Endothelial cell of umbilical vein (primary cell): ENCODE data around the gene MELTF. TPM values are rescaled to one million over a fixed set of nuclear protein-coding genes. Genes with fewer than 3 reads are reported as not detected.

Experiments used
- BruUV-seq: library from RNA; stranded (reverse); fragments of 400-500 nt; replicated peaks from 2 replicates; lab custom pipeline; 2021; lab: Mats Ljungman, UMichigan
- CTCF ChIA-PET: fragments of 300-600, 350-600 bp; sonication (Branson Sonifier 250); formaldehyde crosslinking; loops from one replicate; lab custom pipeline; 2021; ENCODE audit warnings: antibody characterized with exemption, inconsistent platforms; lab: Charles Lee
- POLR2A ChIA-PET: fragments of 300-600, 350-600 bp; sonication (Branson Sonifier 250); formaldehyde crosslinking; loops from one replicate; lab custom pipeline; 2021; ENCODE audit warnings: antibody characterized with exemption, inconsistent platforms; lab: Charles Lee
- DNase-seq: peaks from one replicate; pipeline ENCODE4 v3.0.0-alpha.2; 2011; ENCODE audit warnings: low read depth, low spot score
- FAIRE-seq: peaks from 2 replicates; lab custom pipeline; 2011; peaks lifted over from hg19 to GRCh38; lab: Jason Lieb, UNC
- H2AFZ ChIP-seq: 2 replicates; pipeline ENCODE4 v1.6.0; 2012; ENCODE audit warnings: low read depth, low read length, control low read depth, inconsistent platforms
- H3K27ac ChIP-seq: 2 replicates; pipeline ENCODE4 v1.5.1; 2011; ENCODE audit warnings: low read depth, mild to moderate bottlenecking, control low read depth, low read length, moderate library complexity; ENCODE audit not compliant: insufficient read depth
- H3K27me3 ChIP-seq, 2 experiments: 2 replicates each; pipeline versions ENCODE4 v1.6.0 to v1.6.1; 2011; ENCODE audit warnings: low read length in 2 of 2, mixed read lengths in 1 of 2; ENCODE audit not compliant: control insufficient read depth in 2 of 2, insufficient read depth in 2 of 2
- H3K36me3 ChIP-seq, 2 experiments: 2 replicates in 1 of 2; 3 replicates in 1 of 2; pipeline ENCODE4 v1.5.1; 2011; ENCODE audit warnings: low read length in 2 of 2, mild to moderate bottlenecking in 1 of 2, moderate library complexity in 1 of 2; ENCODE audit not compliant: control insufficient read depth in 2 of 2, insufficient read depth in 2 of 2; ENCODE audit errors: extremely low read depth in 1 of 2
- H3K4me1 ChIP-seq: 3 replicates; pipeline ENCODE4 v1.5.1; 2011; ENCODE audit warnings: mild to moderate bottlenecking, low read length; ENCODE audit not compliant: control insufficient read depth, insufficient read depth; ENCODE audit errors: extremely low read depth
- H3K4me2 ChIP-seq: 2 replicates; pipeline ENCODE4 v1.6.1; 2011; ENCODE audit warnings: low read length, control low read depth, mixed read lengths; ENCODE audit not compliant: insufficient read depth
- H3K4me3 ChIP-seq, 3 experiments: fragments of 200-600 bp in 1 of 3; sonication (generic), shearing (Covaris generic) in 1 of 3; replicated peaks in 1 of 3; 2 replicates each; pipeline ENCODE4 v1.5.1; 2011 to 2016; ENCODE audit warnings: control low read depth in 3 of 3, low read length in 3 of 3, mild to moderate bottlenecking in 2 of 3, inconsistent platforms in 1 of 3, low read depth in 1 of 3, moderate library complexity in 1 of 3; ENCODE audit not compliant: insufficient read depth in 1 of 3
- H3K79me2 ChIP-seq: 2 replicates; pipeline ENCODE4 v1.6.0; 2012; ENCODE audit warnings: low read length, inconsistent platforms; ENCODE audit not compliant: control insufficient read depth, insufficient read depth
- H3K9ac ChIP-seq: replicated peaks from 2 replicates; pipeline ENCODE3; 2011; ENCODE audit warnings: low read length, control low read depth; ENCODE audit not compliant: insufficient read depth; ENCODE audit errors: extremely low read depth
- H3K9me1 ChIP-seq: replicated peaks from 3 replicates; pipeline ENCODE4 v1.6.0; 2011; ENCODE audit warnings: mild to moderate bottlenecking, low read length; ENCODE audit not compliant: control insufficient read depth, insufficient read depth; ENCODE audit errors: extremely low read depth
- H3K9me3 ChIP-seq: replicated peaks from 2 replicates; pipeline ENCODE4 v1.5.1; 2012; ENCODE audit warnings: low read length, inconsistent platforms; ENCODE audit not compliant: control insufficient read depth, insufficient read depth
- H4K20me1 ChIP-seq: replicated peaks from 2 replicates; pipeline ENCODE3; 2011; ENCODE audit warnings: mild to moderate bottlenecking, low read length; ENCODE audit not compliant: control insufficient read depth, insufficient read depth; ENCODE audit errors: extremely low read depth
- CTCF ChIP-seq, 2 donors: IDR thresholded peaks; 1 replicate in 1 of 2; 2 replicates in 1 of 2; pipeline ENCODE4 v1.5.1; 2011; ENCODE audit warnings: low read length in 2 of 2, mild to moderate bottlenecking in 2 of 2, moderate library complexity in 2 of 2, control low read depth in 1 of 2, inconsistent platforms in 1 of 2, low read depth in 1 of 2; ENCODE audit not compliant: insufficient read depth in 1 of 2; ENCODE audit errors: extremely low read depth in 1 of 2
- GATA2 ChIP-seq: IDR thresholded peaks from 2 replicates; pipeline ENCODE4 v1.7.0; 2011; ENCODE audit warnings: low read depth, mild to moderate bottlenecking, moderate library complexity, mixed read lengths, low read length; ENCODE audit not compliant: insufficient read length, insufficient read depth
- MYC ChIP-seq: IDR thresholded peaks from one replicate; pipeline ENCODE4 v1.6.1; 2011; ENCODE audit warnings: mild to moderate bottlenecking, low read depth, low read length
- POLR2A ChIP-seq: IDR thresholded peaks from 2 replicates; pipeline ENCODE4 v1.6.1; 2012; ENCODE audit warnings: low read depth, mild to moderate bottlenecking, control low read depth, low read length
- POLR2AphosphoS5 ChIP-seq: IDR thresholded peaks from 2 replicates; pipeline ENCODE4 v1.6.1; 2012; ENCODE audit warnings: low read depth, mild to moderate bottlenecking, control low read depth, low read length, moderate library complexity; ENCODE audit not compliant: insufficient read depth
- dilution Hi-C: fragments of 300-500 bp; cut with MboI; formaldehyde crosslinking; loops from one replicate; pipeline ENCODE4 v1.15.0; 2019; ENCODE audit warnings: low sequenced_read_pairs; ENCODE audit not compliant: extremely low pct_ligation_motif_present
- intact Hi-C: fragments of 100-400 bp; cut with micrococcal nuclease; formaldehyde crosslinking; loops from one replicate; pipeline ENCODE4 v1.10.0; 2022
- polyA plus RNA-seq, 4 experiments: library from polyadenylated mRNA; depleted of rRNA in 3 of 4; stranded (reverse) in 3 of 4; unstranded in 1 of 4; fragments of >200 nt; gene quantifications; 2 replicates each; pipeline versions ENCODE4 v1.2.1 to v1.2.3, GENCODE V29; 2011 to 2012; ENCODE audit warnings: missing spikeins in 1 of 4
- total RNA-seq: library from RNA; stranded (reverse); gene quantifications from 2 replicates; pipeline ENCODE4 v1.2.3, GENCODE V29; 2021

MELTF gene
- total and polyA plus RNA-seq, 2 donors (not counting 3 experiments of a cell fraction or from before 2014, with no cell fraction given), result 0.59 to 2.3 TPM

GRCh38 chr3:196970547-196971093 is 59.0 kb downstream of the MELTF start:
- Histone ChIP-seq H3K4me2 (no peak overlapping the region), H3K79me2 (no peaks in the 10 kb centered on the region), H3K9ac (no peak overlapping the region), H3K9me1 (no peaks in the 10 kb centered on the region), H2AFZ (no peak overlapping the region), H3K27ac (no peak overlapping the region), H3K4me1 (peaks cover 3% of the 10 kb centered on the region), H4K20me1 (no peaks in the 10 kb centered on the region), H3K4me3 (no peak overlapping the region), H3K9me3 (no peaks in the 10 kb centered on the region), H3K36me3 (no peaks in the 10 kb centered on the region), H3K27me3 (peaks cover 0 to 2% of the 10 kb centered on the region in 2 experiments)
- FAIRE-seq (no peak), DNase-seq (no peak)
- intact Hi-C loops, result loop anchor here (1.0 kb wide), 1 partner anchor 361 kb away; no protein-coding TSS in a partner anchor
- POLR2A ChIA-PET, result no interaction called here
- BruUV-seq, result no TSS peak
- CTCF ChIA-PET, result interaction anchor here (1.1 to 1.5 kb wide), 6 partner anchors 10 to 442 kb away, joined by 3 to 24 read pairs (median 6); no protein-coding TSS in a partner anchor
- TF ChIP-seq POLR2A (no peak), MYC (no peak)
- dilution Hi-C loops, result no loop called here

GRCh38 chr3:196969660-196970546 is 59.7 kb downstream of the MELTF start:
- Histone ChIP-seq H3K9ac (peak overlapping the region; percentile 44), H3K79me2 (no peaks in the 10 kb centered on the region), H3K36me3 (no peaks in the 10 kb centered on the region), H3K4me2 (peak overlapping the region; percentile 84), H3K9me3 (no peaks in the 10 kb centered on the region), H3K4me1 (peaks cover 3% of the 10 kb centered on the region), H4K20me1 (no peaks in the 10 kb centered on the region), H3K27ac (no peak overlapping the region), H3K27me3 (peaks cover 0 to 2% of the 10 kb centered on the region in 2 experiments), H3K9me1 (no peaks in the 10 kb centered on the region), H3K4me3 (peak overlapping the region; percentile 60 to 81 (median 65)), H2AFZ (peak overlapping the region; percentile 94)
- BruUV-seq, result no TSS peak
- DNase-seq (peak; percentile 57), FAIRE-seq (peak; percentile 64)
- peak; percentile 59 to 68 for TF ChIP-seq CTCF (IDR thresholded peaks at IDR 0.05; ENCODE audit: extremely low read depth in 1 of 2, insufficient read depth in 1 of 2, low read depth in 1 of 2, low read length in 2 of 2)
- peak; percentile 38 for TF ChIP-seq POLR2A
- TF ChIP-seq POLR2AphosphoS5, result peak; percentile 81
- TF ChIP-seq MYC, result no peak
- no peak for TF ChIP-seq GATA2
- ChIA-PET POLR2A (no interaction called here), CTCF (interaction anchor here (0.5 to 1.6 kb wide), 29 partner anchors 9 to 629 kb away, joined by 3 to 24 read pairs (median 5); partner anchors contain the start of genes NCBP2 and SENP5)
- dilution Hi-C loops, result no loop called here
- intact Hi-C loops, result loop anchor here (1.0 to 5.0 kb wide), 4 partner anchors 132 to 448 kb away; no protein-coding TSS in a partner anchor
